ENCODE data around the gene WSB1. TPM values are rescaled to one million over a fixed set of nuclear protein-coding genes. Genes with fewer than 3 reads are reported as not detected.
"Not testable (repeated sequence)": the region's sequence is repeated elsewhere in the genome, so short reads cannot be mapped to it uniquely, and the experiment has no call there.

WSB1 gene, protein sequence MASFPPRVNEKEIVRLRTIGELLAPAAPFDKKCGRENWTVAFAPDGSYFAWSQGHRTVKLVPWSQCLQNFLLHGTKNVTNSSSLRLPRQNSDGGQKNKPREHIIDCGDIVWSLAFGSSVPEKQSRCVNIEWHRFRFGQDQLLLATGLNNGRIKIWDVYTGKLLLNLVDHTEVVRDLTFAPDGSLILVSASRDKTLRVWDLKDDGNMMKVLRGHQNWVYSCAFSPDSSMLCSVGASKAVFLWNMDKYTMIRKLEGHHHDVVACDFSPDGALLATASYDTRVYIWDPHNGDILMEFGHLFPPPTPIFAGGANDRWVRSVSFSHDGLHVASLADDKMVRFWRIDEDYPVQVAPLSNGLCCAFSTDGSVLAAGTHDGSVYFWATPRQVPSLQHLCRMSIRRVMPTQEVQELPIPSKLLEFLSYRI
- total RNA-seq, result 187 TPM

DNA sequence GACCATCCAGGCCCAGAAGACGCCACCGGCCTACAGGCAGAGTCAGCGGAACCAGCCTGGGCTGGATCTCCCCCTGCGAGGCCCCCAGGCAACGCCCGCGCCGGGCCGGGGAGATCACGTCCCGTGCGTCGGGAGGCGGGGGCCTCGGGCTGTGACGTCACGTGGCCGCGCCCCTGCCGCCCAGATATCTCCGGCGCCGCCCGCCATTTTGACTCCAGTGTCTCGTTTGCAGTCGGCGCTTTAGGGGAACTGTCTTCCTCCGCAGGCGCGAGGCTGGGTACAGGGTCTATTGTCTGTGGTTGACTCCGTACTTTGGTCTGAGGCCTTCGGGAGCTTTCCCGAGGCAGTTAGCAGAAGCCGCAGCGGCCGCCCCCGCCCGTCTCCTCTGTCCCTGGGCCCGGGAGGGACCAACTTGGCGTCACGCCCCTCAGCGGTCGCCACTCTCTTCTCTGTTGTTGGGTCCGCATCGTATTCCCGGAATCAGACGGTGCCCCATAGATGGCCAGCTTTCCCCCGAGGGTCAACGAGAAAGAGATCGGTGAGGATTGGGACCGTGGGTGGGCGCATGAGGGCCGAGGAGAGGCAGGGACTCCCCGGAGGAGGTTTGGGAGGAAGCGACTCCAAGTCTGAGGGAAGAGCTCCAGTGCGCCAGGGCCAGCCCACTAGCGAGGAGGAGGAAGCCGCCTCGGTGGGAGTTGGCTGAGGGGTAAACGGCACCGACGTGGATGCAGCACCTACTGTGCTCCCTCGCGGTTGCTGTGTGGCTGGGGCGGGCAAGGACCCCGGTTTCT is at the start of gene WSB1:
TSS of gene WSB1 (plus strand) at position 217 of the 791 bp plus-strand sequence. CDS start at position 499, 282 bp downstream.
- FAIRE-seq (no peak), DNase-seq (ENCODE audit: low spot score in 2 of 2) (peak; percentile 87 to 96)

DNA sequence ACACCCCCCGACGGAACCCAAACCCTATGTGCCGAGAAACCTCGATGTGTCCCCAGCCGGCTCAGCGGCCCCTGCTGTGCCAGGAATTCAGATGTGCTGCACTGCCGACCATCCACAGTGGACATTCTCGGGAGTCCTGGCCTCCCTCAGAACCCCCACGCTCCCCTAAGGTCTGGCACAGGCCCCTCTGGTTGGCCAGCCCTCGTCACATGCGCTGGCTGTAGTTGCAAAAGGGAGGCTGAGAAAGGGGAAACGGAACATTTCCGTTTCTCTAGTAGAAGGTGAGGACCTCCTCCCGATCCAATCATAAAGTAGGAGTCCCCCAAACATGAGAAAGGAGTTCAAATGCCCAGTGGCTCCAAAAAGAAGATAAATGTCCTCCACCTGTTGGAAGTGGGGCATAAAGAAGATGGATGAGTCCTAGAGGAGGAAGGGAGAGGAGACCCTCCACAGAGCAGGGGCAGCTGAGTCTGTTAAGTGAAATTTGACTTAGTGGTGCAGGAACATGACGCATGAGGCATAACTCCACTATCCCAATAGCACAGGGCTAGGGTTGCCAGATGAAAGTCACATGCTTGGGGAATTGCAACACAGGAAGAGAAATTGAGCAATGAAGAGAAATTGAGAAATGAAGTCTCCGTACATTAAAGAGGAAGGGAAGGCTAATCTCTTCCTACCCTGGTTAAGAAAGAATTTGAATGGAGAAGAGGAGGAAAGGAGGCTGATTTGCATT is 49.3 kb upstream of the WSB1 start:
- FAIRE-seq (no peak), DNase-seq (ENCODE audit: low spot score in 2 of 2) (peak in 1 of 2 donors; percentile 34)

DNA sequence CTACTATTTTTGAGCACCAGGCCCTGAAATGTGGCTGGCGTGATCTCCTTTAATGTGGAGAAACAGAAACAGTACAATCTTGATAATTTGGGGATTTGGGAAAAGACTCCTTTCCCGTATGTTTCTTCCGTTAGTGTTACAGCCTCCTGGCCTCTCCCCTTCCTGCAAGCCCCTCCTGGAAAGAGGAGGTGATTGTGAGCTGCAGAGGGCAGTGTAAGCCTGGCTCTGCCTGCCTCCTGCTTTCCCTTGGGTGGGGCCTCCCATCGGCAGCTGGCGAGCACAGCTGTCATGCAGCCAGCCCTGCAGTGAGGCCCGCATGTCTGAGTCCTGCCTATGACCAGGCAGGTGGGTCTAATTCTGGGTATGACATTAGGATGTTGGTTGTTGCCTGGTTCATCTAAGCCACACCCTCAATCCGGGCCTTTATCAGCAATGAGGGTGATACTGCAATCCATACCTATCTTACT is 48.7 kb upstream of the WSB1 start:
- DNase-seq (ENCODE audit: low spot score in 2 of 2) (peak; percentile 50 to 74), FAIRE-seq (no peak)

DNA sequence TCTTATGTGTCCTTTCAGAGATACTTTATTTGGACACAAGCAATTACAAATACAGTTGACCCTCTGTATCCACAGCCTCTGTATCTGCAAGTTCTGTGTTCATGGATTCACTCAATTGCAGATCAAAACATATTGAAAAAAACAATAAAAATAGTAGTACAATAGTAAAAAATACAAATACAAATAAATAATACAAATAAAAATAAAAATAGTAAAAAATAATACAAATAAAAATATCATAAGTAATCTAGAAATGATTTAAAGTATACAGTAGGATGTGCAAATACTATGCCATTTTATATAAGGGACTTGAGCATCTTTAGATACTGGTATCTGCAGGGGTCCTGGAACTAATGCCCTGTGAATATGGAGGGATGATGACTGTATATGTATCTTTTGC is 47.4 kb upstream of the WSB1 start:
- no peak for DNase-seq (ENCODE audit: low spot score in 2 of 2)
- FAIRE-seq, result no peak

DNA sequence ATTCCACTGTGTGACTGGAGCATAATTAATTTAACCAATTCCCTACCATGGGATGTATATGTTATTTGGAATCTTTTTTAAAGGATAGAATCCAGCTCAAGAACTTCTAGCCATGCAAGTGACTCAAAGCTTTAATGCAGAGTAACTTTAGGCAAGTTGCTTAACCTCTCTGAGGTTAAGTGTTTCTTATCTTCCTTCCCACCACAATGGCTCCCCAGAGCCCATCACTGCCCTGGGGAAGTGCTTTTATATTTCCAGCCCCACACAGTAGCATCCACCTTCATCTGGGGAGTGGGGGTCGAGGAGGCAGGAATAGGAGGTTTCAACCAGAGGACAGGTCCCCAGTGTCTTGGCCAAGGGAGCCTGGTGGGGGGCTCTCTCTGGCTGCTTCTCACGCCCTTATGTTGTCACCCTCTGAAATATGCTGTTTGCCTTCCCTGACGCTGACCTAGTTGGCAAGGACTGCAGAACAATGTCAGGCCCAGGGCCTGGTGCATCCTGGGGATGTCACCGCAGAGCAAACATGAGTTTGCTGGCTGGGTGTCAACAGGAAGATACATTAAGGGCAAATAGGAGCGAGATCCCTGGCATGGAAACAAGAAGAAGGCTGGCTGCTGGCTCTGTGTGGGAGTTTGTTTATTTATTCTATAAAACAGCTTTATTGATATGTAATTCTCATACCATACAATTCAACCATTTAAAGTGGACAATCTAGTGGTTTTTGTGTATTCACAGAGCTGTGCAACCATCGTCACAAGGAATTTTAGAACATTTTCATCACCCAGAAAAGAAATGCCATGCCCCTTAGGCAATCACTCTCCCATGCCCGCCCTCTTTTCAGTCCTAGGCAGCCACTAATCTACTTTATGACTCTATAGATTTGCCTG is 46.6 kb upstream of the WSB1 start:
- FAIRE-seq, result no peak

DNA sequence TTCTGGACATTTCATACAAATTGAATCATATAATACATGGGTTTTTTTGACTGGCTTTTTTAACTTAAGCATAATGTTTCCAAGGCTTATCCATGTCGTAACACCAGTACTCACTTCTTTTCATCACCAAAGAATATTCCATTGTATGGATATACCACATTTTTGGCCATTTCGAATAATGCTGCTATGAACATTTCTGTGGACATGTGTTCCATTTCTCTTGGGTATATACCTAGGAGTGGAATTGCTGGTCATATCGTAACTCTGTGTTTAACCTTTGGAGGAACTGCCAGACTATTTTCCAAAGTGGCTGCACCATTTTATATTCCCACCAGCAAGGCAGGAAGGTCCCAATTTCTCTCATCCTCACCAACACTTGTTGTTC is 46.0 kb upstream of the WSB1 start:
- no peak for DNase-seq (ENCODE audit: low spot score in 2 of 2)
- FAIRE-seq, result no peak

More for the DNA sequence above, 46.6 kb upstream of the WSB1 start:
- no peak for DNase-seq (ENCODE audit: low spot score in 2 of 2)

DNA sequence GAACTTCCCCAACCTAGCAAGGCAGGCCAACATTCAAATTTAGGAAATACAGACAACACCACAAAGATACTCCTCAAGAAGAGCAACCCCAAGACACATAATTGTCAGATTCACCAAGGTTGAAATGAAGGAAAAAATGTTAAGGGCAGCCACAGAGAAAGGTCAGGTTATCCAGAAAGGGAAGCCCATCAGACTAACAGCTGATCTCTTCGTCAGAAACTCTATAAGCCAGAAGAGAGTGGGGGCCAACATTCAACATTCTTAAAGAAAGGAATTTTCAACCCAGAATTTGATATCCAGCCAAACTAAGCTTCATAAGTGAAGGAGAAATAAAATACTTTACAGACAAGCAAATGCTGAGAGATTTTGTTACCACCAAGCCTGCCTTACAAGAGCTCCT is 43.1 kb upstream of the WSB1 start:
- FAIRE-seq; DNase-seq (ENCODE audit: low spot score in 2 of 2): not testable (repeated sequence)

DNA sequence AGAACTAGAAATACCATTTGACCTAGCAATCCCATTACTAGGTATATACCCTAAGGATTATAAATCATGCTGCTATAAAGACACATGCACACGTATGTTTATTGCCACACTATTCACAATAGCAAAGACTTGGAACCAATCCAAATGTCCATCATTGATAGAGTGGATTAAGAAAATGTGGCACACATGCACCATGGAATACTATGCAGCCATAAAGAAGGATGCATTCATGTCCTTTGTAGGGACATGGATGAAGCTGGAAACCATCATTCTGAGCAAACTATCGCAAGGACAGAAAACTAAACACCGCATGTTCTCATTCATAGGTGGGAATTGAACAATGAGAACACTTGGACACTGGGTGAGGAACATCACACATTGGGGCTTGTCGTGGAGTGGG is 39.1 kb upstream of the WSB1 start:
- FAIRE-seq; DNase-seq (ENCODE audit: low spot score in 2 of 2): not testable (repeated sequence)

DNA sequence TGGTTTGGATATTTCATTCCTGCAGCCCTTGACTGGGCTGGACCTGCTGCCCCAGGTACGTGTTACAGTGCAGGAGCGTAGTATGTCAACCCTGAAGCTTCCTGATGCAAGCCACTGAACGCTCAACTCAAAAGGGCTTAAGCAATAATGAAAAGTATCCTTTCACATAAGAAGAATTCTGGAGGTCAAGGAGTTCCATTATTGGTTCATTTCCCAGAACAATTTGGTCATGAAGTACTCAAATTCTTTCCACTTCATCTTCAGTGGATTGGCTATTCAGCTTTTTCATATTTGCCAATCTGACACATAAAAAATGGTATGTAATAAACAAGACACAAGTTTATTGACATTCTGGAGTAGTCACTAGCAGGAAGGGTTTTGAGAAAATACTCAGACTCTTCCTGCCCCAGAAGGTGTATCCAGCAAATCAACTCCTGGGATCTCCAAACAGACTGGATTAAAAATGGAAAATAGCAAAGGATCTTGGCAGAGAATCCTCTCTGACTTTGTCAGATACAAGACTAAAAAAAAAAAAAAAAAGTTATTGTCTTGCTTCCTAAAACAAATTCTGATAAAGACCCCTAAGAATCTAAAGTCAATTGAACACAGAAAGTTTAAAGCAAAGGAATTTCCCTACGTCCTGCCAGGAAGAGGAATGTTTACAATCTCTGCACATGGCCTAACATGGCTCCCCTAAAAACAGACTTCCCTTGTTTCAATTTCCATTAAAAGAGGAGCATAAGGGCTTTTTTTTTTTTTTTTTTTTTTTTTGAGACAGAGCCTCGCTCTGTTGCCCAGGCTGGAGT is 37.5 kb upstream of the WSB1 start:
- FAIRE-seq, result no peak
- no peak for DNase-seq (ENCODE audit: low spot score in 2 of 2)

DNA sequence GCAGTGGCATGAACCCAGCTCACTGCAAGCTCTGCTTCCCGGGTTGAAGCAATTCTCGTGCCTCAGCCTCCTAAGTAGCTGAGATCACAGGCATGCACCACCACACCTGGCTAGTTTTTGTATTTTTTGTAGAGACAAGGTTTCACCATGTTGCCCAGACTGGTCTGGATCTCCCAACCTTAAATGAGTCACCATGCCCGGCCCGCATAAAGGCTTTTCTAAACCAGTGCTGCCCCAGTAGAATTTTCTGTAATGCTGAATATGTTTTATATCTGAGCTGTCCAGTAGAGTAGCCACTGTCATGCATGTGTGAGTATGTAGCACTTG is 36.9 kb upstream of the WSB1 start:
- FAIRE-seq (no peak), DNase-seq (ENCODE audit: low spot score in 2 of 2) (no peak)

DNA sequence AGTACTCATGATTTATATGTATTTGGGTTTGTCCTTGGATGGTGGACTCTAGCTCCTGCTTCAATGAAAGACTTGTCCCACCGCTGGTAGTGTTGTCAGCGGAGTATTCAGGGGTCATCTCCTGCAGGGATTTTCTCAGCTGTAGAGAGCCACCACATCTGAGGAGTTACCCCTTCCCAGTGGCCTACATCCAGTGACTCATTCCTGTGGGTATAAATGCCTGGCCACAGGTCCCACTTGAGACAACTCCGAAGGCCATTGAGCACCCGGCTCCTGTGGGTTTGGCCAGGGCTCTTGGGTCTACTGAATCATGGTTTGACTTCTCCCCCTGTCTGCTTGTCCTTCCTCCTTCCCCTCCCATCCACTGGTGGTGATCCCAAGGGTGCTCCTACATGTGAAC is 34.6 kb upstream of the WSB1 start:
- no peak for DNase-seq (ENCODE audit: low spot score in 2 of 2)
- FAIRE-seq, result no peak

DNA sequence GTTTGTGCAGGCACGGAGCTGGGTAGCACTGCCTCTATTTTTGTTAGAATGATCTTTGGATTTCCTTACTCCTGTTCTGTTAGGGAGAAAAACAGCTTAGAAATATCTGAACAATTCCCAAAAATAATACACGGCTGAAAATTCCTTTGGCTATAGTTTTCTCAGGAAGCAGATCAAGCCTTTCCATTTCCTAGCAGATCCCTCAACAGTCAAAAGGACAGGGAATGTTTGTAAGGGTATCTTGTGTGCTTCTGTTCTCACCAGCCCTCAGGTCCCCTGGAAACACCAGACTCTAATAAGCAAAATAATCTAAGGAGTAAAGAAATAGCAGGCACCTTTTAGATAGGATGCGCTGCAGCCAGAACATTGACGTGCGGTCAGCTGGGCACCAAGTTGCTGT is 30.5 kb upstream of the WSB1 start:
- DNase-seq (ENCODE audit: low spot score in 2 of 2), result no peak
- FAIRE-seq, result no peak

DNA sequence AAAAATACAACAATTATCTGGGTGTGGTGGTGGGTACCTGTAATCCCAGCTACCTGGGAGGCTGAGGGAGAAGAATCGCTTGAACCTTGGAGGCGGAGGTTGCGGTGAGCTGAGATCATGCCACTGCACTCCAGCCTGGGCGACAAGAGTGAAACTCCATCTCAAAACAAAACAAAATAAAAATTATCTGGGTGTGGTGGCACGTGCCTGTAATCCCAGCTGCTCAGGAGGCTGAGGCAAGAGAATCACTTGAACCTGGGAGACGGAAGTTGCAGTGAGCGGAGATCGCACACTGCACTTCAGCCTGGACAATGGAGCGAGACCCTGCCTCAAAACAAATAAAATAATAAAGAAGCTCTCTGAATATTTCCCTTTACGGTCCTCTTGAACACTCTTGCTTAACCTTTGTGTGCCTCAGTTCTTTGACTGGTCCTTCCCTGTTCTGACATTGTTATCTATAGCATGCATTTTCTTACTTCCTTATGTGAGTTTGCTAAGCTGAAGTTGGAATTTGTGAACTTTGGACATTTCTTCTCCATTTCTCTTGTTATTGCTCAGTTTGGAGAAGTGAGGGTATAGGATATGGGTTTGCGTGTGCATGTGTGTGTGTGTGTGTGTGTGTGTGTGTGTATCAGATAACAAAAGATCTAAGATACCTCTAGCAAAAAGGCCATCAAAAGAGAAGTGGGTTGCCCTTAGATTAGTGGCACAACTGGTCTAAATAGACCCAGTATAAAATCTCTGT is 29.7 kb upstream of the WSB1 start:
- no peak for FAIRE-seq
- DNase-seq (ENCODE audit: low spot score in 2 of 2), result no peak

DNA sequence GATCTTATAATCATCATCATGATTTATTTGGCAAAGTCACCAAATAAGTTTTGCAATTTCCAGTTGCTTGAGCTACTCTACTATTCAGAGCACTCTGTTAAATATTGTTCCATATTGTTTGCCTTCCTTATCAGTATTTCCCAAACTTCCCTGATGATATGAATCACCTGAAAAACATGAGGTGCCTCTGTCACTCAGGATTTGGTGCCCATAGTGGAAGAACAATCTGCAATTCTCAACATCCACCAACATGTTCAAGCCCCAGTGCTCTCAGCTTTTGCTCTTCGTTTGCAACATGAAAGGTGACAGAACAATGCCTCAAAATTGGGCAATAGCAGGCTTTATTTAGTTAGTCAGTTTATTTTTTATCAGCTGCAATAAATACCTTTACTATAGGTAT is 28.6 kb upstream of the WSB1 start:
- DNase-seq (ENCODE audit: low spot score in 2 of 2) (no peak), FAIRE-seq (no peak)

DNA sequence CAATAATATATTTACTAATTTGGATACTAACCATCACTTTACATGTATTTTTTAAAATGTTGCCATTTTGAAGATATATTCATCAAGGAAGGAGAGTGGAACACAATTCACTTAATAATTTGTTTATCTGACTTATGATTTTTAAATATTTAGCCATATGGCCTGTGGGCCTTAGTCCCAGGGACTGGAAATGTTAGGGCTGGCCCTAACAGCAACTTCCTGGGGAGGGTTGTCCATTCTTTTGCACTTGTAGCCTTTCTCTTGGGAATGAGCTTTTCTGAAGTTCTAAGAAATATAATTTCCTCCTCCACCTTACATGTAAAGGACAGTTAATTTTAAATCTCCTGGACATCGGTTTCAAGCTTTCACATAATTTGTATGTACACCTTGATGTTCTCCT is 27.7 kb upstream of the WSB1 start:
- DNase-seq (ENCODE audit: low spot score in 2 of 2) (no peak), FAIRE-seq (no peak)

DNA sequence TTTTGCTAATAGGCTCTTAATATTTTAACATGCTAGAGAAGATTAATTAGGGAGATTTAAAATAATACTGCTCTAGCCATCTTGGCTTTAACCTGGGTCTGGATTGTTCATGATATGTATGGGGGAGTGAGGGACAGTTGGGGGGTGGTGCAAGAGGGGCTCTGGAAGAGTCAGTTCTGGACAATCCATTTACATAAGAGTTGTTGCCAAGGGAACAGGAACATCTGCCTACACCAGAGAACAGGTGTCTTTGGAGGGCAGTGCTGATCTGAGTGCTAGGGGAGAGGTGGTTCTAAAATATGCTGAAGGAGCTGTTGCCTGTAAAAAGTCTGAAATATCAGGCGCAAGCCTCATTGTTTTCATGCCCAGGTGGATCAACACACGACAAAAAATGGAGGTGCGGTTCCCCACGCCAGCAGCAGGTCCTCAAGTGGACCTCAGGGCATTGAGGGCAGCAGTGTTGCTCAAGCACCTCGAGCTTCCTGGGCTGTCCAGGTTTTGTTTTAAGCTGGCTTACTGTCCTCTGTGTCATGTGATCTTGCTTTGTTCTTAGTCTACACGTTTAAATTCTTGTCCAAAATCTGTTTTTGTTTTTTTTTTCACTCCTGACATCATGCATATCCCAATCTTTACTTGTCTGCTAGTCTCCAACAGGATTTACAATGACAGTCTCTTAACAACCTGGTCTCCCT is 25.4 kb upstream of the WSB1 start:
- no peak for DNase-seq (ENCODE audit: low spot score in 2 of 2)
- FAIRE-seq, result no peak

DNA sequence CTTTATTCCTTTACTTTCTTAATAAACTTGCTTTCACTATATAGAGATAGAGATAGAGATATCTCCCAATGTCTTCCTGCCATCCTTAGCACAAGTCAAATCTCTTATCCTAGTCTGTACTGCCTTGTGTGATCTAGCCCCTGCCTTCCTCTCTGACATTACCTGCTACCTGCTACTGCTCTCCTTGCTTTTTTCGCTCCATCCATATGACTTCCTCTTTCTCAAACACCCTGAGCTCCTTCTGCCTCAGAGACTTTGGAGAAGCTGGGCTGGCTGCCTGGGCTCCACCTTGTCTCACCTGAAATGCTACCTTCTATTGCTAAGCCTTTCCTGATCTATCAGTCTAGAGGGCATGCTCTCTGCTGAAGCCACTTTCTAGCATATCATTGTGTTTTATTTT is 24.7 kb upstream of the WSB1 start:
- no peak for FAIRE-seq
- DNase-seq (ENCODE audit: low spot score in 2 of 2), result no peak

DNA sequence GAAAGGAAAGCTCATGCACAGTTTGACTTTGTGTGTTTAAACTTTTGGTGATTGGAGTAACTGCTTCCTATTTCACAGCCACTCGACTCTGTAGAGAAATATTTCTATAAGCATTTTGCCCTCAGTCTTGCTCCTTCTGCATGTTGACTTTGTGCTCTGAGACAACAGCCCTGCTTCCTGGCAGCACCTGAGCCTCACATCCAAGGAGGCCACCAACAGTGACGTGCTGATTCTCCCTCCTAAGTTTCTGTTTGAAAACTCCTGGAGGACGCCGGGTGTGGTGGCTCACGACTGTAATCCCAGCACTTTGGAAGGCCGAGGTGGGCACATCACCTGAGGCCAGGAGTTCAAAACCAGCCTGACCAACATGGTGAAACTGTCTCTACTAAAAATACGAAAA is 23.9 kb upstream of the WSB1 start:
- FAIRE-seq, result no peak

More for the DNA sequence above, 23.9 kb upstream of the WSB1 start:
- DNase-seq (ENCODE audit: low spot score in 2 of 2), result no peak

All from frontal cortex (tissue), 4 donors.